ENCODE data around the gene SERTAD3.
"Not testable (repeated sequence)": the region's sequence is repeated elsewhere in the genome, so short reads cannot be mapped to it uniquely, and the experiment has no call there.

DNA sequence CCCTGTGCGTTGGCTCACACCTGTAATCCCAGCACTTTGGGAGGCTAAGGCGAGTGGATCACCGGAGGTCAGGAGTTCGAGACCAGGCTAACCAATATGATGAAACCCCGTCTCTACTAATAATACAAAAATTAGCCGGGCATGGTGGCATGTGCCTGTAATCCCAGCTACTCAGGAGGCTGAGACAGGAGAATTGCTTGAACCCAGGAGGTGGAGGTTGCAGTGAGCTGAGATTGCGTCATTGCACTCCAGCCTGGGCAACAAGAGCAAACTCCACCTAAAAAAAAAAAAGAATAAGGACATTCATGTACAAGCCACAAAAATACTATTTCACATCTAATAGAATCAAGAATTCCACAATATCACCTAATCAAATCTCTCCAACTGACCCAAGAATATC lies 15.9 kb downstream of the SERTAD3 start:
- TF ChIP-seq, protein P1, sequence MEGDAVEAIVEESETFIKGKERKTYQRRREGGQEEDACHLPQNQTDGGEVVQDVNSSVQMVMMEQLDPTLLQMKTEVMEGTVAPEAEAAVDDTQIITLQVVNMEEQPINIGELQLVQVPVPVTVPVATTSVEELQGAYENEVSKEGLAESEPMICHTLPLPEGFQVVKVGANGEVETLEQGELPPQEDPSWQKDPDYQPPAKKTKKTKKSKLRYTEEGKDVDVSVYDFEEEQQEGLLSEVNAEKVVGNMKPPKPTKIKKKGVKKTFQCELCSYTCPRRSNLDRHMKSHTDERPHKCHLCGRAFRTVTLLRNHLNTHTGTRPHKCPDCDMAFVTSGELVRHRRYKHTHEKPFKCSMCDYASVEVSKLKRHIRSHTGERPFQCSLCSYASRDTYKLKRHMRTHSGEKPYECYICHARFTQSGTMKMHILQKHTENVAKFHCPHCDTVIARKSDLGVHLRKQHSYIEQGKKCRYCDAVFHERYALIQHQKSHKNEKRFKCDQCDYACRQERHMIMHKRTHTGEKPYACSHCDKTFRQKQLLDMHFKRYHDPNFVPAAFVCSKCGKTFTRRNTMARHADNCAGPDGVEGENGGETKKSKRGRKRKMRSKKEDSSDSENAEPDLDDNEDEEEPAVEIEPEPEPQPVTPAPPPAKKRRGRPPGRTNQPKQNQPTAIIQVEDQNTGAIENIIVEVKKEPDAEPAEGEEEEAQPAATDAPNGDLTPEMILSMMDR (IDR thresholded peaks at IDR 0.05) = not testable (repeated sequence)
- not testable (repeated sequence) for TF ChIP-seq EZH2 (IDR thresholded peaks at IDR 0.05)
